ENCODE data around the gene OR13J1.

The OR13J1 gene

GRCh38 chr9:35856882-35857281, 13.3 kb downstream of the OR13J1 start:
- no peak for DNase-seq

- DNase-seq, result no peak
Observed at GRCh38 chr9:35856206-35856605, 14.0 kb downstream of the OR13J1 start.

DNA sequence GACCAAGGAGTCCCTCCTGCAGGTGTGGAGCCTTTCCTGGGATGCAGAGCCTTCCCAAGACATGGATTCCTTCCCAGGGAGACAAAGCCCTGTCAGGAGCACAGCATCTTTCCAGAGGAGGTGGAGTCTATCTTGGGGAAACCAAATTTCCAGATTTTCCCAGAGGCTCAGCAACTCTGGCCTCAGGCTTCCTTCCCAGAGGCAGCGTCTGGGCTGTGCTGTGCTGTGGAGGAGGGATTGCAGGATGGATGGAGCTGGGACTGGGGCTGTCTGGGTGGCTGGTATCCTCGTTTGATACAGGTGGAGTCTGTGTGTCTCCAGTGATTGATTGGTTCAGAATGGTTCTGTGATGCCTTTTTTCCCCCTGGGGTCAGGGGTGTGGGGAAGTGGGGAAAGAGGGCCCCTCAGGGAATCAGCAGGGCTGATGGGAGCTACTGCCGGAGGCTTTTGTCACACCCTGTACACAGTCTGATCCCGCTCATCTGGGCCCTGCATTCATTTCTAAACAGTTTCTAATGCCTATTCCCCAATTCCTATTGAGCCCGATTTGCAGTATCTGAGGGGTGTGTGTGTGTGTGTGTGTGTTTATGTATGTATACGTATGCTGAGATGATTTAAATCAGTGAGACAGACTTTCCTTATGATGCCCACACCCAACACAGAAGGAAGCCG, 16.0 kb downstream of the OR13J1 start:
- DNase-seq, result no peak

DNA sequence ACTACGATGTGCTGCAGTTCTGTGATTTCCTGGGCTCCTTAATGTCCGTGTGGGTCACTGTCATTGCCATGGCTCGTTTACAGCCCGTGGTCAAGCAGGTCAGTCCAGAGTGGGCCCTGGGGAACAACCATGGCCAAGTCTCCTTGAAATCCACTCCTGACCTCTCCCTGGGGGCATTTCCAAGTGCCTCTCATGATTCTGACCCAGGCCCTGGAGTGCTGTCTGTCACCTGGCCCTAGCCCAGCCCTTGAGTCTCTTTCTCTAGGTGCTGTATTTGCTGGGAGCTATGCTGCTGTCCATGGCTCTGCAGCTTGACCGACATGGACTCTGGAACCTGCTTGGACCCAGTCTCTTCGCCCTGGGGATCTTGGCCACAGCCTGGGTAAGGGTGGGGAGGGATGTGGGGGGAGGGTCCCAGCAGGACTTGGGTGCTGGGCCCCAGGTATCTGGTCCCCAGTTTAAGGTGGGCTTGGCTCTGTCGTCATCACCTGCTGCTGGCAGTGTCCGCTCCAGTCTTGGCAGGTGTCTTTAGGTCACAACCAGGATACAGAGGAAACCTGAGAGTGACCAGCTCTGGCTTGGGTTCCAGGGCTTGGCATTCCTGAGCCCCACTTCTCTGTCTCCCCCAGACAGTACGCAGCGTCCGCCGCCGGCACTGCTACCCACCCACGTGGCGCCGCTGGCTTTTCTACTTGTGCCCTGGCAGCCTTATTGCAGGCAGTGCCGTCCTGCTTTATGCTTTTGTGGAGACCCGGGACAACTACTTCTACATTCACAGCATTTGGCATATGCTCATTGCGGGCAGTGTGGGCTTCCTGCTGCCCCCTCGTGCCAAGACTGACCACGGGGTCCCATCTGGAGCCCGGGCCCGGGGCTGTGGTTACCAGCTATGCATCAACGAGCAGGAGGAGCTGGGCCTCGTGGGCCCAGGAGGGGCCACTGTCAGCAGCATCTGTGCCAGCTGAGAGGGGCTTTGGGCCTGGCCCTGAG, 17.0 kb downstream of the OR13J1 start:
- DNase-seq, result no peak

DNA sequence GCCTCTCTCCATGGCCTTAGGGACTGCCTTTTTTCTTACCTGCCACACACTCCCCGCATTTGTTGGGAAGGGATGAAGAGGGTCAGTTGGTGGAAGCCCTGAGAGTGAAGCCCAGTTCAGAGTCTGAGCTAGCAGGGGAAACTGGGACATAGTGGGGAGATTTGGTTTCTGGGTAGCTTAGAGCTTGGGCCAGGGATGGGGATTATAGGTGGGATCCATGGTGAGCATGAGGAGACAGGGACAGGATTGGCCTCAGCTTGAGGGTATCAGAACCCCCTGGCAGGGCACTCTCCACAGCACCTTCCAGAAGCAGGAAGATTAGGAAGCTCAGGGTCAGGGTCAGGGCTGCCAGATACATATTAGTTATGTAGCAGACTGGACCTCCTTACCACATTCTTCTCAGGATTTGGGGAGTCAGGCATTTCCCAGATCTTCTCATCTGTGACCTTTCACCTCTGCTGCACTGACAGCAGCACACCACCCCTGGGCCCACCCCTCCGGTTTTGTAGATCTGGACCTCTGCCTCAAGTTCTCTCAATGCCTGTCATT, 17.9 kb downstream of the OR13J1 start:
- DNase-seq, result no peak

DNA sequence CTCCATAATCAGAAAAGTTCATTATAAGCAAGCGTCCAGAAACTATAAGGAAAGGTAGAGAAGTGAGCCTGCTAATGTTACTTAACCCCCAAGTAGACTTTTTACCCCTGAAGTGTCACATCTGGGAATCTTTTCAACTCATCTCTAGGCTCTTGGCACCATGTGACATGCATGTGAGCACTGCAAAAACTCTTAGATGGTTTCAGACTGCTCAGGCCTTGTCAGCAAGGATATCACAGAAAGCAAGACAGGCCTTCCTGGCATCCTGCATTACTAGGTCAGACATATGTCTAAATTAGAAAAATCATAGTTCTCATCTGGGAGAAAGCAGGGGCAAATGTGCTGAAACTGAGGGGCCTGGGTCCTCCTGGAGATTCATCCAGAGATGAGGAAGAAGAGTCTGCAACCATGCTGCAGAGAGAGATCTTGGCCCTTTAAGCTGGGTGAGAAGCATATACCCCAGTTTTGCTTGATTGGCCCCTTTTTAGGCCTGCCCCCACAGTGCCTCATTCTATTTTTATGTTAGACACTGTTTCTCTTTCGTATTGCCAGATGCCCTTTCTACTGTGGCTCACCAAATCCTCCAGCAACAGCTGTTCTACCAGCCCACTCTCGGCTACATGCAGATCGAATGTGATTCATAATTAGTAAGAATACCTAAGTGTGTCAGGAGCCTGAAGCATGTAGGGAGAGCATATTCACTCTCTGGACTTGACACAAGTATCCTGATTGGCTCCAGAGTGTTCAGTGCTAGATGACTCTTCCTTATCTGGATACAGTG, 22.2 kb downstream of the OR13J1 start:
- no peak for DNase-seq

- DNase-seq, result no peak
Observed at GRCh38 chr9:35845824-35846771, 24.1 kb downstream of the OR13J1 start.

GRCh38 chr9:35844628-35845270, 25.5 kb downstream of the OR13J1 start:
- DNase-seq, result no peak

DNA sequence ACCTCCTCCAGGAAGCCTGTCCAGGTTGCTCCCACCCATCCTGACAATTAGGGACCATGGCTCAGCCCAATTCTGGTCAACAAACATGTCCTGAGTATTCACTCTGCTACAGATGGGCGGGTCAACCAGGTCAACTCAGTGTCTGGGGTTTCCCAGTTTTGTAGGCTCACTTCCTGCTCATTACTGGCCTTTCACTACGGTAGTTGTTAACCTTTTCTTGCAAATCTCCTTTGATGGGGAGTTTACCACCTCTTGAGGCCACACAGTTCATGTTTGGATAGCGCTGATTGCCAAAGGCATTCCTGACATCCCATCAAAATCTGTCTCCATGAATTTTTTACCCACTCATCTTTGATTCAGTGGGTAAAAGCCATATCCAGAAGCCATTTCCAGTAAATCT, 27.4 kb downstream of the OR13J1 start:
- DNase-seq, result no peak

GRCh38 chr9:35842020-35842745, 28.0 kb downstream of the OR13J1 start:
- DNase-seq, result no peak

GRCh38 chr9:35841645-35841900, 28.6 kb downstream of the OR13J1 start:
- no peak for DNase-seq

DNA sequence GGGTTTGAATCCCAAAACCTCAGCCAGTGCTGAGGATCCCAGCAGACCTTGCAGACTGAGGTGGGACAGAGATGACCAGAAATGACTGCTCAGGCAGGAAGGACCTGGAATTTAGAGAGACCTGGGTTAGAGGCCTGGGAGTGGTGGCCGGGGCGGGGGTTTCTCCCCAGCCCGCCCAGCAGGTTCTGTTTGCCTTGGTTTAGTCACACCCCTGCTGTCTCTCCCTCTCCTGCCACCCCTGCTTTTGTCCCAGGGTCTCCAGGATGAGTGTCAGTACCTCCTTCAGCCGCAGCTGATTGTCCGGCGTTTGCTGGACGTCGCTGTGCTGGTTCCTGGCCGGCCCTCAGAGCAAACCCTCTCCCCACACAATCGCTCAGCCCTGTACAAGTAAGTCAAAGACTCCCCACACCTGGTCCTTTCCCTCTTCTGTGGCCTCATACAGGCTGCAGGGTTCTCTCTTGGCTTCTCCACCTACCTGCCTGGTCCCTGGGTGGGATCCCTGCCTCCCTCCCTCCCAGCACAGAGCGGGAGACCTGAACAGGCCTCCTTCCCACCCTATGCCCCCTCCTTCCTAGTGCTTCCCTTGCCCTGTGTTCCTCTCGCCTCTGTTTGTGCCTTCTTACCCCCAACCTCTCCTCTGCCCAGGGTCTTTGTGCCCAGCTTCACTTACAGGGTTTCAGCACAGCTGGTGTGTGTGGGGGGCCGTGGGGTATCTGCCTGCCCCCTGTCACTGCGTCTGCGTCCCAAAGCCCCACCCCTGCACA, 29.1 kb downstream of the OR13J1 start:
- no peak for DNase-seq

DNA sequence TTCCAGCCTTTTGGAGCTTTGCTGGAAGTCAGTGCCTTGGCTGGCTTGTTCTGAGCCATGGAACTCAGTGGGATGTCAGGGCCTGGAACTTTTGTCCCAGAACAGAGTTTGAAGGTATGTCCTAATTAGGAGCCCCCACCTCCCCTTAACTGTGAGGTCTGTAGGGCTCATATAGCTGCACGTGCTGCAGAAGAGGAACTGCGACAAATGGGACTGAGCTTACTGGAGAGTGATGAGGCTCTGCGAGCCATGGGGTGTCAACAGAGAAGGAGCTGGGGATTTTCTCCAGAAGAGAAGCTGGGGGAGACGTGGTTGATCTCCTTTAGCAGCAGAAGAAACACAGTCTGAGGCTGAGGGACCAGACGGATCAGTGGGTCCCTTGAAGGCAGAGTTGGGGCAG, 30.3 kb downstream of the OR13J1 start:
- no peak for DNase-seq

- no peak for DNase-seq
Observed at GRCh38 chr9:35836595-35836994, 33.6 kb downstream of the OR13J1 start.

GRCh38 chr9:35835766-35836165, 34.4 kb downstream of the OR13J1 start:
- DNase-seq, result no peak

- no peak for DNase-seq
Observed at GRCh38 chr9:35835216-35835632, 35.0 kb downstream of the OR13J1 start.

DNA sequence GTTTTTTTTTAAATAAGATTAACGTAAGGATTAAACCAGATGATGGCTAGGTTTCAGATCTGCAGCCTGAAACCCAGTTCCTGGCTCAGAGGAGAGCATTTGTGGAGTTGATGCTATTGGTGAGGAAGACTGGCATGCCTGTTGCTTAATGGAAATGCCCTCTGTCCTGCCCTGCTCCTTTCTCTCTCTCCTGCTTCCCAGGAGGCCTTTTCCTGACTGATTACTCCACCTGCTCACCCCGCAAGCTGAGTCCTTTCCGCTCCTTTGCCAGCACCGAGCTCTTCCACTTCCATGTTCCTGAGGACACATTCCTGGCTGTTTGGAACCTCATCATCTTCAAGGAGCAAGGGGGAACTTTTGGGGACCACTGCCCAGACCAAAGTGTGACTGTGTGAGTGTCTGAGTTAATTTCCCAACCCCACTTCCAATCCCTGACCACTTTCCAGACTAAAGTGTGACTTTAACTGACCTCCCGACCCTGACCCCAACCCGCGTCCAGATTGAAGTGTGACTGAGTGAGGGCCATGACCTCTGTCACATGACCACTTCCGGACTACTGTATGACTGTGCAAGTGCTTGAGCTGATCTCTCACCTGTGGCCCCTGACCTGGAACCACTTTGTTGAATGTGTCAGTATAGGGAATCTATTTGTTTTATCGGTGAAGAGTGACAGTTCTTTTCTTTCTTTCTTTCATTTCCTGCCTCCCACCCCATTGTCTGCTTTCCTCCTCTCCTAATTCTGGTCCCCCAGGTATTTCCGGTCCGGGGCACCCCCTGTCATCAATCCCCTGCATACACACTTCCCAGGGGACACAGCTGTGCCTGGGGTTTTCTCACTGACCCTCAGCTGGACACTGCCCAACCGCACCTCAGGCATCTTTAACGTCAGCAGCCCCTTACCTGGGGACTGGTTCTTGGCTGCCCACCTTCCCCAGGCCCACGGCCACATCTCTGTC, 35.7 kb downstream of the OR13J1 start:
- no peak for DNase-seq

- DNase-seq, result no peak
Observed at GRCh38 chr9:35832814-35833213, 37.4 kb downstream of the OR13J1 start.

DNA sequence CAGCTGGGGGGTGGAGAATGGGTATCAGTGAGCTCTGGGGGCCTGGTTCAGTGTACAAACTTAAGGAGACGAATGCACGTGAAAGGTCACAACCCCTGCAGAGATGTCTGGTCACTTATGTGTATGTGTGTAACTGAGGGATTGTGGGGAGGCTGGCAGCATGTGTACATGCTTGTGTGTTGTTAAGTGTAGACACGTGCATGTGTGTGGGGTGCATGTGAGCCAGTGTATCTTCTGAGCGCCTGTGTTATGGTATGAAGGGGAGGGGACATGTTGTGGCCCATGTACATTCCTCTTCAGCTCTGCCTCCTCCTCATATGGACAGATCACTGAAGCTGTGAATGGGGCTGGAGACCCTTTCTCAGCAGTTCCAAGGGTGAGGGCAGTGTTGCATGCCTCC, 39.2 kb downstream of the OR13J1 start:
- no peak for DNase-seq
